Renal pelvis (tissue), 4 donors: ENCODE results near the gene HPS1. TPM values are rescaled to one million over a fixed set of nuclear protein-coding genes. Genes with fewer than 3 reads are reported as not detected.

Source experiments
- DNase-seq: peaks from one replicate; pipeline ENCODE4 v3.0.0-alpha.2; 2013
- polyA plus RNA-seq, 3 donors: library from polyadenylated mRNA; unstranded; fragments of 120-200 nt; gene quantifications; one replicate each; pipeline ENCODE4 v1.2.1, GENCODE V29; 2013; ENCODE audit not compliant: insufficient read length in 3 of 3

Gene HPS1
- polyA plus RNA-seq, 3 donors = 36.2 to 43.5 (median 39.4) TPM

DNA sequence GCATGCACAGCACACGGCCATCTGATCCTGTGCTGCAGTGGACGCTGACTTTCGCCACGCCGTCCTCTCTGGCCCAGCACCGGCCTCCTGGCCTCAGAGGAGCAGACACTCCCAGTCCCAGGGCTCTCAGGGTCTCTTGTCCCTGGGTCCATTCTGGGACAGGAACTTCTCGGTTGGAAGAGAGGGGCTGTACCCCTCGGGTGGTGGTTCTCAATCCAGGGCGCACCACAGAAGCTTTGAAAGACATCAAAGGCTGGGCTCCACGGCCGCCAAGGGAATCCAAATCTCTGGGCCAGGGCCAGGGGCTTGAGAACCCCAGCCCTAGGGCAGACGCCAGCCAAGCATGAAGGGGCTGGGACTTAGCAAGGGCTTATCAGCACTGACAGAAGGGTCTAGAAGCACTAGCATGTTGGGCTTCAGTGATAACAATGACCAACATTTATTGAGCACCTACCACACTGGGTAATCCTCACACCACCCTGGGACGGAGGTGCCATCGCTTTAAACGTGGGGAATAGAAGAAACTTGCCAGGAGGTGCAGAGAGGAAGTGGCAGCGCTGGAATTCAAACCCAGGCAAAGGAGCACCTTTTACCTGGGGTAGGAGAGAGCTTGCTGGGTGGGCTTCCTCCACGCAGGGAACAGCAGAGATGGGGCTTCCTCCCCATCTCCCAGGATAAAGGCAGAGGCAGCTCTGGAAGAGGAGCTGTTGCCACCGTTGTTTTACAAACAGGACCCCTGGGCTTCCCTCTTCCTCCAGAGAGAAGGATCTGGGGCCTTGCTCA, 29.9 kb downstream of the HPS1 start:
- DNase-seq = no peak

- no peak for DNase-seq
These were observed 31.0 kb downstream of the HPS1 start for GRCh38 chr10:98415731-98416119.

DNA sequence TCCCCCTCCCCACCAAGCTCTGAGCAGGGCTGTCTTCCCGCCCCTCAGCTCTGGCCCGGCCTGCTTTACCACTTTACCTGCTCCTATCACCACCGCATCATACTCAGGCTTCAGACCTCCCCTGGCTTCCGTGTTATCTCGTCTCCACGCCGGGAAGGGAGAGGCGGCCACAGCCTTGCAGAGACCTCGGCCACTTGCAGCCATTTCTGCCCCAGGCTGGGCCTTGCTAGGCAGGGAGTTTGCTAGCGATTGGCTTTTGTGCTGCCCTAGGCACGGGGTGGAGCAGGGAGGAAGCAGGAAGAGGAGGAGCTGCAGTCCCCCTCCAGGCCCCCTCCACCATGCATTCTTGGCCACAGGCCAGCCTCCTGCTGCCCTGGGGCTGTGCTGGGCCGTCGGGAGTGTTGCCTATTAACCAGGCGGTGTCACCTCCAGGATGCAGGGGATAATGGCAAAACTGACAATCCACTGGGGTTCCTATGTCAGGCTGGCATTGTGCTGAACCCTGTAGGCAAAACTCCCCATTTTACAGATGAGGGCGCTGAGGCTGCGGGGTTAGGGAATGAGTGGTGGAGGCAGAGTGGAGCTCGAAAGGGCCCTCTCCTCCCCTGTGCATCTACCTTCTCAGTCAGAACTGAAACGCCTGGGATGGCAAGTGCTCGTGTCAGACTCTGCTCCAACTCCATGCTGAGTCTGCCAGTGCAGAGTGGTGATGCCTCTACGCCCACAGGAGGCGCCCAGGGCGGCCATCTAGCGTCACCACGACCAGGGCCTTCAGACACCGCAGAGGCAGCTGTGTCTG, 31.6 kb downstream of the HPS1 start, which contains the start of gene PYROXD2:
Gene PYROXD2, minus strand, starts transcription at position 251 of the 799 bp plus-strand sequence. Its CDS starts 47 bp downstream, at position 204.
- peak; percentile 91 for DNase-seq

DNA sequence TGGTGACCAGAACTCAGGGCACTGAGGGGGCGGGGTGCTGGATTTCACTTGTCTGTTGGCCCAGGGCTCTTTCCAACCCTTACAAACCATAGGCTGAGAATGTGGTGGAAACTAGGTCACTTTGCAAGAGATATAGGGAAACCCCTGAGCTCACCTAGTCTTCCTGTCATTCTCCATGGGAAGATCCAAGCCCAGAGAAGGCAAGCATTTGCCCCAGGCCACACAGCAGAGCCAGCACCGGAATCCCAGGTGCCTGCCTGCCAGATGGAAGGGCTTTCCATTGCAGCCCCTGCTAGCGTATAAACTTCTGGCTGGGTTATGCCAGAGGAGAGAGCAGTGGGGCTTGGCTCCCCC, 32.2 kb downstream of the HPS1 start:
- DNase-seq = no peak

GRCh38 chr10:98411768-98412167, 35.0 kb downstream of the HPS1 start:
- no peak for DNase-seq

- no peak for DNase-seq
These were observed 35.6 kb downstream of the HPS1 start for GRCh38 chr10:98411166-98411565.

DNA sequence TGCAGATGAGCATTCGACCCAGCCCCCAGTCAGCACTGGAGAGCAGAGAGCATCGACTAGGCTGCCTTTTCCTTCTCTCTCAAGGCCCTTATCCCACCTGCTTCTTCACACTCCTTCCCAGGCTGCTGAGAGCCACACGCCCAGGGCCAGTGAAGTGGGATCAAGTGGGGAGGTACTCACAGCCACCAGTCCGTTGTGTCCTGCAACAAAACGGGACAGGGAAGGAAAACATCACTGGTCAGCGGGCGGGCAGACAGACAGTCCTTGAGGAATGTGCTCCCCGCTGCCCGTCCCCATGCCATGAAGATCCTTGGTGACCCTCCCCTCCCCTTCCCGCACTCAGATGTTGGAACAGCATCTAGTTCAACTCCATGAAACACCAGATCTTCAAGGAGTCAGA, 36.0 kb downstream of the HPS1 start:
- no peak for DNase-seq

- DNase-seq = no peak
These were observed 36.5 kb downstream of the HPS1 start for GRCh38 chr10:98410135-98410743.

- no peak for DNase-seq
These were observed 37.9 kb downstream of the HPS1 start for GRCh38 chr10:98408799-98409198.

- DNase-seq = no peak
These were observed 38.9 kb downstream of the HPS1 start for GRCh38 chr10:98407744-98408241.

DNA sequence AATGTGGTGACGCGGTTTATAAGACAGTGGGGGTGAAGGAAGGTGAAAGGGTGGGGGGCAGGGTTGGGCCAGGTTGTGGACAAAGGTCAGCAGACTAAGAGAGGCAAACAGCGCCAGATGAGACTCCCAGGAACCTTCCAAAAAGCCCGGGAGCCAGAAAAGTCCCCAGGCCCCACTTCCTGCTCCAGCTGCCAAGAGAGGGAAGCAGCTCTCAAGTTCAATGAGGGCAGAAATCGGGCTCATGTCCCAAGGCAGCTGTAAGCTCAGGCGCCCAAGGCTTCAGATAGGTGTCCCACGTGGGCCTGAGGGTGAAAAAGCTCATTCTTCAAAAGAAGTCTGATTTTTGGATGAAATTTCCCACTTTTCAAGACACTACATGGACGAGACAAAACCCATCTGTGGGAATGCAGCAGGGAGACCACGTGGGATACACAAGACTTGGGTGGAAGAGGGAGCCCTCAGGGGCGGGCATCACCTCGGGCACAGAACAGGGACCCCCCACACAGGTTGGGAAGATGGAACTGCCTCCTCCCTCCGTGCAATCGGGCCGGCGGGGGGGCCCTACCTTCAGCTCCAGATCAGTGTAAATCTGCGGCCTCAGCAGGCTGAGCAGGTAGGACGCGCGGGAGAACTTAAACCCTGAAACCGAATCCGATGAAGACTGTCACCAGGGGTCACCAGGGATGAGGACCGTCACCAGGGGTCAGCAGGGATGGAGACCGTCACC, 39.6 kb downstream of the HPS1 start:
- DNase-seq = no peak

- DNase-seq = no peak
These were observed 41.3 kb downstream of the HPS1 start for GRCh38 chr10:98405422-98405821.

- no peak for DNase-seq
These were observed 42.0 kb downstream of the HPS1 start for GRCh38 chr10:98404571-98405359.

DNA sequence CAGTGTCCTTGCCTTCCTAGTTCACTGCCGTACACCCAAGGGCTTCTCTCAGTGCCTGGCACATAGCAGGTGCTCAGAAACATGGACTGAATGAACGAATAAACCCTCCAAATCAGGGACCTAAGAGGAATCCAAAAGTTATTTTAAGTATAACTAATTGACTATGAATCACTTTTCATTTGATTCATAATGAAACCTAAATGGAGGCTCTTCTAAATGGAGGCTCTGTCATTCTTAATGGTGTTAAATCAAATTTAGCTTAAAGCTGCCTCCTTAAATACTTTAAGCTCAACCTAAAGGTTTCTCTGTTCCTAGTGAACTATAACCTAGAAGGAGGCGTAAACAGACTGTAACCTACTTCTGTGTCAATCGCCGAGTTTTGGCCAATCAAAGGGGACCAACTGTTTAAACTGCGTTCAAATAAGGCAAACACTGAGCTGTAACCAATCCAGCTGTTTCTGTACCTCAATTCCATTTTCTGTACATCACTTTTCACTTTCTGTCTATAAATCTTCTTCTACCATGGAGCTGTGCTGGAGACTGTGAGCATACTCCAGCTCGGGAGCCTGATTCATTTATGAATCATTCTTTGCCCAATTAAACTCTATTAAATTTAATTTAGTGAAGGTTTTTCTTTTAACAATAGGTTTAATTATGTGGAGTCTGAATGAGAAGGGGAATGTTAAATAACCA, 42.8 kb downstream of the HPS1 start:
- no peak for DNase-seq

DNA sequence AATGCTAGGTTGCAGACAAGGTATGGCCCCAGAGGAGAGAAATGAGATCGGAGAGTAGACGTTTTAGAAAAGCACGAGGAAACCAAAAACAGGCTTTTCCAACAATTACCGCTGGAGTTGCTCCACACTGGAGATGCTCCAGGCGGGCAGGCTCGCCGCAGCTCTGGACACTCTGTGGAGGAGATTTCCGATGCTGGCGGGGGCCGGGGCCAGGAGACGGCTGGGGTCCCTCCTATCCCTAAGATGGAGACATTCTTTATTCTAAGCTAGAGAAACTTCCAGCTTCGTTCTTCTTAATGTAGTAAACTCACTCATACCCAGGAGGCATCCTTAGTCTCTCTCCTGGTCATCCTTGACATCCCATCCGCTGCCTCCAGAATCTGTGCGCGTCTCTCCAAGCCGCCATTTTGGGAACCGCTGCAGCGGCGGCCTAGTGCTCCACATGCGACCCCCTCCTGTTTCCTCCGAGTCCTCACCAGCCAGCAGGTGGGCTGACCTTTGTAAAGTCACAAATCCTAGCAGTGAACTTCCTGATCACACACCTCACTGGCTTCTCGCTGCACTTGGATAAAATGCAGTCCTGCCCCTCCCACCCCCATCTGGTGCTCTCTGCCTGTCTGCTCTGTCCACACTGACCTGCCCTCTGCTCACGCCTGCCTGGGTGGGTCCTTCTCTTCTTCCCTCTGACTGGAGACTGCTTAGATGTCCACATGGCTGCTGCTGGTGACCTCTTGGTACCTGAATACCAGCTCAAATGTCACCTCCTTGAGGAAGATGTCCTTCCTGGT, 43.6 kb downstream of the HPS1 start:
- no peak for DNase-seq

- DNase-seq = no peak
These were observed 44.3 kb downstream of the HPS1 start for GRCh38 chr10:98402478-98402877.

GRCh38 chr10:98400482-98400881, 46.3 kb downstream of the HPS1 start:
- no peak for DNase-seq

DNA sequence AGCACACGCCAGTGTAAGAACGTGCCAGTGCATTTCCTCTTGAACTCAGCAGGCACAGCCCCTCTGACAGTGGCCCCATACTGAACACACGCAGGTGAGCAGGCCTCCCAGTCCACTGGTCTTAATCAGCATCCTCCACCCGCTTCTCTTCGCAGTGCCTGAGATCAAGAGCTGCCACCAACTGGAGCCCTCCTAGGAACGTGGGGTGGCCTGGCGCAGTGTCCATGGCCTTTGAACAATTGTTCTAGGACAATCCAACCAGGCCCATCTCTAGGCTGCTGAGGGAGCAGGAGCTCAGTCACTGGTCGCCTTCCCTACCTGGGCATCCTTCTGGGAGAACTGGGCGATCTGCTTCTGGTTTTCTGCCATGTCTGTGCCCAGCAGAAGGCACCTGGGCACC, 47.0 kb downstream of the HPS1 start:
- no peak for DNase-seq

DNA sequence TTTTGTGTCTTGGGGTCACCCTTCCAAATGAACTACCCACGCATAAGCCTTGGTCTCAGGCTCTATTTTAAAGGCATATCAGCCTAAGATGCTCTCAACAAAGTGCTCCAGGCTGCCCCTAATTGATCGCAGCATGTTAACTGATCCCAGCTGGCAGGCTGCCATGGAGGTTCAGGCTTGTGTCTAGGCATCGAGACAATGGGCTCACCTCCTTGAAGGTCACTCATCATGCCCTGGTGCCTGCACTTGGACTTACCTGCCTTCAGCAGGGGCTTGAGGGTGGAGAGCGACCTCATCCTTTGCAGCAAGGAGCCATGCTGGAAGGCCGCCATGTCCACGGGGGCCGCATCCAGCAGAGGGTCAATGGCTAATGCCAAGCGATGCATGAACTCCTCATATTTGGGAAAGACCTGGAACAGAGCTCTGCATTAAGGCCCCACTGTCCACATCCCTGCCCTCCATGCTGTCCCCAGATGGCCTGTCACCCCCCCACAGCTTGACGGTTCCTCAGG, 49.6 kb downstream of the HPS1 start:
- no peak for DNase-seq
